ENCODE data around the gene HOOK2. TPM values are rescaled to one million over a fixed set of nuclear protein-coding genes. Genes with fewer than 3 reads are reported as not detected.

Gene HOOK2
- total RNA-seq, 1 experiment from 2014 or later: 74.2 TPM

- Histone ChIP-seq H3K36me3 (ENCODE audit: control insufficient read depth, insufficient read depth, low read length) (peaks cover 2% of the 10 kb centered on the region; the same call in 1 of the 2 replicates), H3K9me3 (no peaks in the 10 kb centered on the region), H3K4me1 (0 out of 2 replicates have a peak, but pooled peaks cover 8% of the 10 kb centered on the region), H3K27me3 (replicated peaks; ENCODE audit: control insufficient read depth, insufficient read depth, low read length) (no peaks in the 10 kb centered on the region), H3K4me3 (ENCODE audit: low read depth, low read length) (peak overlapping the region; percentile 92)
- TF ChIP-seq CTCF (IDR thresholded peaks at IDR 0.05; ENCODE audit: insufficient read depth in 1 of 2, low read depth in 1 of 2, low read length in 1 of 2, severe bottlenecking in 1 of 2, unreplicated experiment in 1 of 2): no peak
- ChIA-PET POLR2A (interaction anchor here (0.6 to 1.5 kb wide), 5 partner anchors 11 to 70 kb away, joined by 3 to 8 read pairs (median 4); partner anchors contain the start of genes GET3, JUNB and TRIR), CTCF (interaction anchor here (1.0 to 1.7 kb wide), 5 partner anchors 11 to 68 kb away, joined by 3 to 11 read pairs (median 3); partner anchors contain the start of genes JUNB and TRIR)
- H3K4me1 Mint-ChIP-seq (ENCODE audit: low read depth, unreplicated experiment): peaks cover 14% of the 10 kb centered on the region
- intact Hi-C loops (cut with micrococcal nuclease; ENCODE audit: unreplicated experiment): loop anchor here (1.0 to 5.0 kb wide), 2 partner anchors 12 to 55 kb away; partner anchors contain the start of genes HOOK2 and TRIR
- no peaks in the 10 kb centered on the region for H3K9me3 Mint-ChIP-seq (ENCODE audit: unreplicated experiment)
- DNase-seq: peak; percentile 94 to 98
- no peaks in the 10 kb centered on the region for H3K27me3 Mint-ChIP-seq (ENCODE audit: insufficient read depth, unreplicated experiment)
- peak overlapping the region; percentile 91 for H3K4me3 Mint-ChIP-seq (ENCODE audit: unreplicated experiment)
- H3K36me3 Mint-ChIP-seq (ENCODE audit: insufficient read depth, unreplicated experiment): peaks cover 58% of the 10 kb centered on the region
- BruUV-seq (replicated peaks): TSS peak; percentile 94
- H3K27ac Mint-ChIP-seq (ENCODE audit: unreplicated experiment): peak overlapping the region; percentile 77
Observed at GRCh38 chr19:12722566-12723380, 52.6 kb downstream of the HOOK2 start.

- Mint-ChIP-seq H3K36me3 (ENCODE audit: insufficient read depth, unreplicated experiment) (peaks cover 65% of the 10 kb centered on the region), H3K4me1 (ENCODE audit: low read depth, unreplicated experiment) (peaks cover 14% of the 10 kb centered on the region), H3K9me3 (ENCODE audit: unreplicated experiment) (no peaks in the 10 kb centered on the region), H3K27me3 (ENCODE audit: insufficient read depth, unreplicated experiment) (no peaks in the 10 kb centered on the region), H3K4me3 (ENCODE audit: unreplicated experiment) (peak overlapping the region; percentile 91), H3K27ac (ENCODE audit: unreplicated experiment) (peak overlapping the region; percentile 77)
- POLR2A ChIA-PET: interaction anchor here (0.6 to 1.5 kb wide), 4 partner anchors 12 to 75 kb away, joined by 3 to 11 read pairs (median 5); partner anchors contain the start of genes GET3 and JUNB
- H3K4me1 ChIP-seq: 0 out of 2 replicates have a peak, but pooled peaks cover 8% of the 10 kb centered on the region
- no peak for TF ChIP-seq CTCF (IDR thresholded peaks at IDR 0.05; ENCODE audit: insufficient read depth in 1 of 2, low read depth in 1 of 2, low read length in 1 of 2, severe bottlenecking in 1 of 2, unreplicated experiment in 1 of 2)
- peaks cover 2% of the 10 kb centered on the region; the same call in 1 of the 2 replicates for H3K36me3 ChIP-seq (ENCODE audit: control insufficient read depth, insufficient read depth, low read length)
- no peaks in the 10 kb centered on the region for H3K27me3 ChIP-seq (replicated peaks; ENCODE audit: control insufficient read depth, insufficient read depth, low read length)
- H3K4me3 ChIP-seq (ENCODE audit: low read depth, low read length): peak overlapping the region; percentile 92
- intact Hi-C loops (cut with micrococcal nuclease; ENCODE audit: unreplicated experiment): loop anchor here (5.0 kb wide), 1 partner anchor 55 kb away; the partner anchor contains the start of gene HOOK2
- BruUV-seq (replicated peaks): no TSS peak
- CTCF ChIA-PET: interaction anchor here (0.6 to 1.7 kb wide), 6 partner anchors 12 to 219 kb away, joined by 3 to 11 read pairs (median 5); partner anchors contain the start of genes JUNB and TRIR
- no peaks in the 10 kb centered on the region for H3K9me3 ChIP-seq
- peak; percentile 59 to 62 for DNase-seq
Observed at GRCh38 chr19:12721656-12722565, 53.4 kb downstream of the HOOK2 start.

Measured in Caco-2 (cell line).